HG03558 (cell line): ENCODE data around the gene RPRML.
"Not testable (repeated sequence)": the region's sequence is repeated elsewhere in the genome, so short reads cannot be mapped to it uniquely, and the experiment has no call there.

ENCODE experiments used
- ATAC-seq: cut with Tn5 transposase; IDR thresholded peaks from one replicate; pipeline ENCODE4 v1.9.1; 2021; ENCODE audit warnings: moderate number of reproducible peaks; ENCODE audit not compliant: unreplicated experiment; ENCODE audit errors: extremely low read depth

Gene RPRML

GRCh38 chr17:46977348-46977747 lies 1.7 kb downstream of the RPRML start:
- ATAC-seq = no peak

GRCh38 chr17:46976626-46977270 lies 2.3 kb downstream of the RPRML start:
- ATAC-seq = no peak

- no peak for ATAC-seq
Observed at GRCh38 chr17:46975287-46975686, 3.8 kb downstream of the RPRML start.

DNA sequence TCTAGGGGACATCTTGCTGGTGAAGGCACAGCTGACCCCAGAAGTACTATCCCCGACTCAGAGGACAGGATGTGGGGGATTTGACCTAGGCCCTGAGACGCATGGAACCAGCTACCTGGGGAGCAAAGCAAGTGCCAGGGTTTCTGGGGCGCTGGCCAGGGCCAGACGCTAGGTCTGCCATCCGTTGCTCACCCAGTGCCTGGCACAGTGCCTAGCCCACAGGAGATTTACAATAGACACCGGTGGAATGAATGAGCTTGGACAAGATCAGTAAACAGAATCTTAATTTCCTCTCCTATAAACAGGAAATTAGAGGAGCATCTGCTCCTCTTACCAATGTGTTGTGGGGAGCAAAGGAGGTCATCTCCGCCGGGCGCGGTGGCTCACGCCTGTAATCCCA lies 5.0 kb downstream of the RPRML start:
- no peak for ATAC-seq

DNA sequence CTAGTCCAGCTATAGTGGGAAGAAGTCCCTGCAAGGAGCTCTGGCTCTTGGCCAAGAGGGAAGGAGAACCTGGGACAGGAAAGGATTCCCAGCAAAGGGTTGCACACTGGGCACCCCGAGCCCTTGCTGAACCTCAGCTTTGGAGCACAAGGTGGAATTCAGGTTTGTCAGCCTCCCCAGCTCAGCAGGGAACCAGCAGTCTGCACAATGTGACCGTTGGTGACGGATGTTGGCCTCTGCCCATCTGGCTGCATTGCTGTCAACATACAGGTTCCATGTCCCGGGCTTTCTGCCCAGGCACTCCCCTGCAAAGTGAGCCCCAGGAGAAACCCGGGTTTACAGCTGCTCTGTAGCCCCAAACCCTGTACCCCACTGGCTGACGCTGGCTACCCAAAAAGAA lies 6.7 kb downstream of the RPRML start:
- no peak for ATAC-seq

DNA sequence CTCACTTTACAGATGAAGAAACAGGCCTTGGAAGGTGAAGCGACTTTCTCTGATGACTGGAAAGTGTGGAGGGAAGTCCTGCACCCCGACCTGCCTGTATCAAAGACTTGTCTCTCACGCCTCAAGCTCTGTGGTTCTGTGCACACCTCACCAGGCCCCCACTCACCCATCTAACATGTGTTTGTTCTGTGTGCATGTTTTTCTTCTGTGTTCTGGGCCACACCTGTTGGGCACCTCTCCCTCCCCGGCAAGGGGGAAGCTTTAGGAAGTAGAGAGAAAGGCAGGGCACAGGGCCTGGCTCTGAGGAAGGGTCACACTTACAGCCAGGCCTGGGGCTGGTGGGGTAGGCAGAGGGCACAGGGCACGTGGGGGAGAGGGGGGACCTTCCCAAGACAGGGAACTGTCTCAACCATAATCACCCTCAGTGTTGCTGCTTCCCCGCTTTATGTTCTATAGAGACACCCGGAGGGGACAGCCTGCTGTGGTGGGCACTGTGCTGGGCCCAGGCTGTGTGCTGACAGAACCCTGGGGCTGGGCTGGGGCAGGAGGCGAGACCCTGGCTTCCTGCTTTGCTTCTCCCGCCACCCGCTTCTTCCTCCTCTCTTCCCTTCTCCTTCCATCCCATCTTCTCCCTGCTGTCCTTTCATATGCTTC lies 7.3 kb downstream of the RPRML start:
- no peak for ATAC-seq

DNA sequence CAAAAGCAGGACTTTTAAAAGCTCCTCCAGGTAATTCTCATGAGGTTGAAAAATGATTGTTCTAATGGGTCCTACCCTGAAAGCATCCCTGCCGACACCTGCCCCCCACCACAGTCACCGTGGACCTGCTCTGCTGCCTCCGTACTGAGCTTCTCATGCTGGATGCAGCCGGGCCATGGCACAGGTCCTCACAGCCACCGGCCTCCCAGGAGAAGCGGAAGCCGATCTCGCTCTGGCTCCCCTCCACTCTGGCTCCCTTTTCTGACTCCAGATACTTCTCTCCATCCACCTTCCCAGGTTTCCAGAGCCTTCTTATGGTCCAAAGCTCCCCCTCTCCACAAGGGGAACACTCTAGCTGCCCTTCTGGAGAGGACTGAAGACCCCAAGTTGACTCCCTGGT lies 10.2 kb downstream of the RPRML start:
- ATAC-seq = no peak

GRCh38 chr17:46968224-46968834 lies 10.7 kb downstream of the RPRML start:
- ATAC-seq = no peak

DNA sequence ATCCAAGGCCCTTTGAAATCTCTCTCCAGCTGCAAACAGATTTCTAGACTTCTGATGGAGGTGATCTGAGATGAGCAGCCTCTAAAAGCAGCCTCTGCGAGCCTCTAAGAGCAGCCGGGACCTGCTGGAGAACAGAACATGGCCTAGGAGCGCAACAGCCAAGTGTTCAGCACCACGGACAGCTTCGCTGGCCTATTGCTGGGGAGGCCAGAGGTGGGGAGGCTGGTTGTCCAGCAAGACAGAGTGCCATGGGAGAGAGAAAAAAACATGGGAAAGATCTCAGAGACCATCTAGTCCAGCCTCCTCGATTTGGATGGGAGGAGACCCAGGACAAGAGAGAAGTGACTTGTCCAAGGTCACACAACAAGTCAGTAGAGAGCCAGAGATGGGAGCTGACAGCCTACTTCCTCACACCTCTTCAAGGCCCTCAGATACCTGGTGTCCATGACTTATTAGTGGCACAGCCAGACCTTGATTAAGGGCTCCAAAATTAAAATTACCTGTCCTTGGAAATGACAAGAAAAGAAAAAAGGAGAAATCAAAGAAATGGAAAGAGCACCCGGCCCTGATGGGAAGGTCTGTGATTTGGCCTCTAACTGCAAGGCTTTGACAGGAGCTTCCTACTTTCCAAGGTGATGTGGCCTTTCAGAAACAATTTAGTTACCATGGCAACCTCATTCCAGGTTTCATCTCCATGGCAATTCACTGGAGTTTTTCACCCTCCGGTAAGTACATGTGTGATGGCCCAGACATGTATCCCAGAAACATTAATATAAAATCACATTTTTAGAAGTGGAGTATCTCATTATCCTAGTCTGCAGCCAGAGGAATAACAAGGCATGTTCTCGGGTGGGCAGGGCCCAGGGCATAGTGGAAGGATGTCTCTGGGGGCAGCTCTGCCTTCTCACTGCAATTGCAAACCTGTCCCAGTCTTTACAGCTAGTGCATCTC lies 14.5 kb downstream of the RPRML start:
- ATAC-seq = no peak

GRCh38 chr17:46963571-46963970 lies 15.5 kb downstream of the RPRML start:
- ATAC-seq = no peak

GRCh38 chr17:46962374-46962790 lies 16.7 kb downstream of the RPRML start:
- no peak for ATAC-seq

DNA sequence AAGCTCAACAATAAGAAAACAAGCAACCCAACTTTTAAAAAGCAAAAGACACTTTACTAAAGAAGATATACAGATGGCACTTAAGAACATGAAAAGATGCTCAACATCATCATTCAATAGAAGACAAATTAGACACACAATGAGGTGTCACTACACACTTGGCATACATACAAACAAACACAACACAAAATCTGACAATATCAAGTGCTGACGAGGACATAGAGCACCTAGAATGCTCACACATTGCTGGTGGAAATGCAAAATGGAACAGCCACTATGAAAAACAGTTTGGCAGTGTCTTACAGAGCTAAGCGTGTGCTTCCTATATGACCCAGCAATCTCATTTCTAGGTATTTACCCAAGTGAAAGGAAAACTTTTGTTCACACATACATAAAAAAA lies 18.9 kb downstream of the RPRML start:
- no peak for ATAC-seq

- no peak for ATAC-seq
Observed at GRCh38 chr17:46958041-46958591, 20.9 kb downstream of the RPRML start.

DNA sequence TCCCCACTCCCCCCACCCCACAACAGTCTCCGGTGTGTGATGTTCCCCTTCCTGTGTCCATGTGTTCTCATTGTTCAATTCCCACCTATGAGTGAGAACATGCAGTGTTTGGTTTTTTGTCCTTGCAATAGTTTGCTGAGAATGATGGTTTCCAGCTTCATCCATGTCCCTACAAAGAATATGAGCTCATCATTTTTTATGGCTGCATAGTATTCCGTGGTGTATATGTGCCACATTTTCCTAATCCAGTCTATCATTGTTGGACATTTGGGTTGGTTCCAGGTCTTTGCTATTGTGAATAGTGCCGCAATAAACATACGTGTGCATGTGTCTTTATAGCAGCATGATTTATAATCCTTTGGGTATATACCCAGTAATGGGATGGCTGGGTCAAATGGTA lies 25.9 kb downstream of the RPRML start:
- ATAC-seq = not testable (repeated sequence)

DNA sequence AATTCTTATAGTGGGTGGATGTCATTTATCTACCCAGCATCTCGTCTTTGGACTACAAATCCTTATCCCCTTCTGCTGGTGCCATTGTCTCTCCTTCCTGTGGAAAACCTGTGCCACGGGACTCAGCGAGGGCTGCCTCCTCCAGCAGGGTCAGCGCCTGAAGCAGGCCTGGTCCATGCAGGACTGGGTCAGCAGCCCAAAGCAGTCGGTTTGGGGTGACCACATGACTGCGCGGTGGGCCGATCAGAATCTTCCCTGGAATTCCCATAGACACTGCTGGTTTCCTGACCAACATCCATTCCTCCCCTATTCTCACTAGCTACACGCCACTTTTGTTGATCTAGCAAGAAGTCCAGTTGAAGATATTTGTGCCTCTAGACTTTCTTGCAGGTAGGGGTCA lies 26.9 kb downstream of the RPRML start:
- ATAC-seq = no peak

GRCh38 chr17:46951706-46952105 lies 27.3 kb downstream of the RPRML start:
- ATAC-seq = no peak

- no peak for ATAC-seq
Observed at GRCh38 chr17:46950997-46951621, 27.9 kb downstream of the RPRML start.

DNA sequence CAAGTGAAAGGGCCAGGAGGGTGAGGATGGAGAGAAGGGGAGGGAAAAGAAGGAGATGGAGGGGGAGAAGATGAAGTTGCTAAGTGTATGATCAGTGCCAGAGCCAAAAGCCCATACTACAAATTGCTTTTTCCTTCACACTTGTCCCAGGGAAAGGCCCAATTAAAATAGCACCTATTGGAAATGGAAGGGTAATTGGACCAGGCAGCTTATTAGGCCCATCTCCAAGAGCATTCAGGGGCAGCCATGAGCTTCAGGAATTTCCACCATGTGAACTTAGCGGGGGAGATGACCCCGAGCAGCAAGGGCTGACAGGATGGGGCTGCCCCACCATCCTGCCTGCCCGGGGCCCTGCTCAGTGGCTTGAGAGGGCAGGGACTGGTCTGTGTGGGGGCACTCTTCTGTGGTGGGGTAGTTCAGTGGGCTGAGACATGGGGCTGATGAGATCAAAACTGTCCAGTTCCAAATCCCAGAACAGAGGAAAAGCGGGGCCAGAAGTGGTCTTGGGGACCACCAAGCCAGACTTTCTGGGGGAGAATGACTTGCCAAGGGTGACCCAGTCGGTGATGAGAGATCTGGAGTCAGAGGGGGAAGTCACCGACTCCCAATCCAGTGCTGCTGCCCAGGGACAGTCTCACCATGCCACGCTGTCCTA lies 28.6 kb downstream of the RPRML start:
- no peak for ATAC-seq
